Colonic mucosa (tissue), 4 donors: ENCODE measurements around the gene ZFP36L2. TPM values are rescaled to one million over a fixed set of nuclear protein-coding genes. Genes with fewer than 3 reads are reported as not detected.

Experiments used
- DNase-seq: peaks from one replicate; pipeline ENCODE4 v3.0.0-alpha.2; 2020
- H3K27ac ChIP-seq: fragments of 200-600 bp; one replicate; pipeline ENCODE4 v1.8.0; 2021
- H3K27me3 ChIP-seq: fragments of 200-600 bp; one replicate; pipeline ENCODE4 v1.8.0; 2021
- H3K36me3 ChIP-seq: fragments of 200-600 bp; one replicate; pipeline ENCODE4 v1.8.0; 2021
- H3K4me1 ChIP-seq: fragments of 200-600 bp; one replicate; pipeline ENCODE4 v1.8.0; 2021; ENCODE audit warnings: mild to moderate bottlenecking
- H3K4me3 ChIP-seq: fragments of 200-600 bp; one replicate; pipeline ENCODE4 v1.8.0; 2021
- H3K9ac ChIP-seq, 2 donors: one replicate each; pipeline ENCODE4 v1.7.0; 2013; ENCODE audit warnings: control low read depth in 2 of 2, low read depth in 2 of 2, low read length in 2 of 2
- H3K9me3 ChIP-seq: fragments of 200-600 bp; one replicate; pipeline ENCODE4 v1.8.0; 2021
- intact Hi-C: fragments of 100-400 bp; cut with DNase I; formaldehyde crosslinking; loops from one replicate; pipeline ENCODE4 v1.14.1; 2022
- total RNA-seq, 2 donors: library from RNA; stranded (reverse); fragmentation: NEBNext Ultra II Directional in 1 of 2; extraction: Animal tissue kit (Norgen Biotek cat#: 25700) in 1 of 2; gene quantifications; one replicate each; pipeline ENCODE4 v1.2.1, GENCODE V29; 2021
- TF ChIP-seq, protein P1 (sequence below): fragments of 200-600 bp; IDR thresholded peaks from one replicate; pipeline ENCODE4 v1.8.0; 2022; ENCODE audit warnings: antibody characterized with exemption, mild to moderate bottlenecking
- donor health status: healthy.
- donor health status: DM: no; HTN: no; CAD: no.
- donor health status: DM: no; HTN: no; CAD: no.

Gene ZFP36L2
- total RNA-seq, 2 donors from 2014 or later, result 166 to 205 TPM

DNA sequence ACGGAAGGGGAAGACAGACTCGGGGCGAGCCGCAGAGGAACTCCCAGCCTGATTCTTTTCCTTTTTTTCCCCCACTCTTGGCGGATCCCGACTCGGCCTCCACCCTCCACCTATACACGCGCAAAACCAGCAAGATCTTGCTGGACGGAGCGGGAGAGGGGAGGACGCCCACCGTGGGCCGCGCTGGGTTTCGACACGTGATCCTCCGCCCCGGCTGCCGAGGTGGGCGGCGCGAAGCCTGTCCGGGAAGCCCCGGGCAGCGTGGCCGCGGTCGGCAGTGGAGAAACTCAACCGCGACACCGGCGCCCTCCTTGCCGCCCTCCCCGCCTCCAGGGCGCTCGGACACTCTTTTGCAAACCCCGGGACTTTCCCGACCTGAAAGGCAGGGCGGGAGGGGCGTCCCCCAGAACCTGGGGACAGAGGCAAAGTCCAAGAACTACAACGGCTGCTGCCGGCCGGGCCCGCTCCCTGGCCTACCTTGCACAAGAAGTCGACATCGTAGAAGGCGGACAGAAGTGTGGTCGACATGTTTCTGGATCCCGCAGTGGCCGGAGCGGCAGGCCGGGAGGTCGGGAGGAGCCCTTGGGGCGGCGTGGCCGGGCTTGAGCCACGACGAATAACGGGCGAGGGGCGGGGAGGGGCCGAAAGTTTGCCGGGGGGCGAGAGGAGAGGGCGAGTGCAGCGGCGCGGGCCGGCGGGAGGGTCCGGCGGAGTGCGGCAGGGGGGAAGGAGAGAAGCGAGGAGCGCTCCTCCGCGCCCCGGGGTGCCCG lies 433 bp downstream of the ZFP36L2 start:
- Histone ChIP-seq H3K4me3 (peak overlapping the region; percentile 88), H3K27me3 (no peaks in the 10 kb centered on the region), H3K9ac (peak overlapping the region; percentile 98 to 100), H3K27ac (peak overlapping the region; percentile 97), H3K36me3 (peaks cover 13% of the 10 kb centered on the region), H3K4me1 (peaks cover 14% of the 10 kb centered on the region), H3K9me3 (no peaks in the 10 kb centered on the region)
- TF ChIP-seq, protein P1, sequence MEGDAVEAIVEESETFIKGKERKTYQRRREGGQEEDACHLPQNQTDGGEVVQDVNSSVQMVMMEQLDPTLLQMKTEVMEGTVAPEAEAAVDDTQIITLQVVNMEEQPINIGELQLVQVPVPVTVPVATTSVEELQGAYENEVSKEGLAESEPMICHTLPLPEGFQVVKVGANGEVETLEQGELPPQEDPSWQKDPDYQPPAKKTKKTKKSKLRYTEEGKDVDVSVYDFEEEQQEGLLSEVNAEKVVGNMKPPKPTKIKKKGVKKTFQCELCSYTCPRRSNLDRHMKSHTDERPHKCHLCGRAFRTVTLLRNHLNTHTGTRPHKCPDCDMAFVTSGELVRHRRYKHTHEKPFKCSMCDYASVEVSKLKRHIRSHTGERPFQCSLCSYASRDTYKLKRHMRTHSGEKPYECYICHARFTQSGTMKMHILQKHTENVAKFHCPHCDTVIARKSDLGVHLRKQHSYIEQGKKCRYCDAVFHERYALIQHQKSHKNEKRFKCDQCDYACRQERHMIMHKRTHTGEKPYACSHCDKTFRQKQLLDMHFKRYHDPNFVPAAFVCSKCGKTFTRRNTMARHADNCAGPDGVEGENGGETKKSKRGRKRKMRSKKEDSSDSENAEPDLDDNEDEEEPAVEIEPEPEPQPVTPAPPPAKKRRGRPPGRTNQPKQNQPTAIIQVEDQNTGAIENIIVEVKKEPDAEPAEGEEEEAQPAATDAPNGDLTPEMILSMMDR, result no peak
- DNase-seq, result peak; percentile 76
- intact Hi-C loops, result loop anchor here (2.0 to 5.0 kb wide), 4 partner anchors 57 to 279 kb away; no protein-coding TSS in a partner anchor

DNA sequence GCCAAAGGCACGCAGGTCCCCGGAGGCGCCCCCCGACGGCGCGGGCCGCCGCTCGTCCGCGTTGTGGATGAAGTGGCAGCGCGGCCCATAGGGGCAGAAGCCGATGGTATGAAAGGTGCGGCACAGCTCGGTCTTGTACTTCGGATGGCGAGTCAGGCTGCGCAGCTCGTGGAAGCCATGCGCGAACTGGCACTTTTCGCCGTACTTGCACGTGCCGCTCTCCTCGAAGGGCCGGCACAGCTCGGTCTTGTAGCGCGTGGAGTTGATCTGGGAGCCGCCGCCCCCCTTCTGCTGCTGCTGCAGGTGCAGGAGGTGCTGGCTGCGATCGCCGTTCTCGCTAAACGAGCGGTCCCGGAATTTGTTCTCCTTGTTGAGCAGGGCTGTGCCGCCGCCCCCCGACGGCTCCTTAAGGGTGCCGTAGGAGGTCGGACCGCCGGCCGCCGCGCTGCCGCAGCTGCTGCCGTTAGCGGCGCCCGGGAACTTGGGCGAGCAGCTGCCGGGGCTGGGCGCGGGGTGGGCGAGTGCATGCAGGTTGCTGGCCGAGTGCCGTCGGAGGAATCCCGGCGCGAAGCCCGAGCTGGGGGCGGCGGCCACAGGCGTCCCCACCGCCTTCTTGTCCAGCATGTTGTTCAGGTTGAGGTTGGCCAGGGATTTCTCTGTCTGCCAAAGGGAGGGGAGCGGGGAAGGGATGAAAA lies 1.2 kb downstream of the ZFP36L2 start:
- Histone ChIP-seq H3K9me3 (no peaks in the 10 kb centered on the region), H3K36me3 (peaks cover 13% of the 10 kb centered on the region), H3K27ac (peak overlapping the region; percentile 97), H3K4me1 (peaks cover 14% of the 10 kb centered on the region), H3K9ac (peak overlapping the region; percentile 98 to 100), H3K27me3 (no peaks in the 10 kb centered on the region), H3K4me3 (peak overlapping the region; percentile 88)
- intact Hi-C loops, result loop anchor here (2.0 to 5.0 kb wide), 3 partner anchors 56 to 278 kb away; no protein-coding TSS in a partner anchor
- TF ChIP-seq, protein P1, result no peak
- peak; percentile 51 for DNase-seq

DNA sequence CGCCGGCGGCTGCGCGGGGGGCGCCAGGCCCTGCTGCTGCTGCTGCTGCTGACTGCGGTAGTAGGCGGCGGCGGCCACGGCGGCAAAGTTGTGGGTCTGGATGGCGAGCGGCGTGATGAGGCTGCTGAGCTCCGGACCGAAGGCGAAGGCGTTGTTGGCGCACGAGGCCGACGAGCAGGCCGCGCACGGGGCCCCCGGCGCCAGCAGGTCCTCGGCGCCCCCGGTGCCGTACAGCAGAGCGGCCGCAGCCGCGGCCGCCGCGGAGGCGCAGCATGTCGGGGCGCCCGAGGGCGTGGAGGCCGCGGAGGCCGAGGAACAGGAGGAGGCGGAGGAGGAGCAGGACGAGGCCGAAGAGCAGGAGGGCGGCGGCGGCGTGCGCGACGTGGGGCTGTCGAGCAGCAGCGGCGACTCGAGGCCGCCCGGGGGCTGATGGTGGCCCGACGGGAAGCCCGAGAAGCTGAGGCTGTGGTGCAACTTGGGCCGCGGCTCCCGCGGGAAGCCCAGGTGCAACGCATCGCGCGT lies 1.8 kb downstream of the ZFP36L2 start:
- H3K4me3 ChIP-seq, result peak overlapping the region; percentile 88
- peaks cover 14% of the 10 kb centered on the region for H3K4me1 ChIP-seq
- no peak for DNase-seq
- H3K9me3 ChIP-seq, result no peaks in the 10 kb centered on the region
- H3K36me3 ChIP-seq, result peaks cover 13% of the 10 kb centered on the region
- intact Hi-C loops, result loop anchor here (2.0 to 5.0 kb wide), 3 partner anchors 56 to 277 kb away; no protein-coding TSS in a partner anchor
- peak overlapping the region; percentile 97 for H3K27ac ChIP-seq
- H3K27me3 ChIP-seq, result no peaks in the 10 kb centered on the region
- TF ChIP-seq, protein P1, result no peak
- peak overlapping the region; percentile 98 to 100 for H3K9ac ChIP-seq

DNA sequence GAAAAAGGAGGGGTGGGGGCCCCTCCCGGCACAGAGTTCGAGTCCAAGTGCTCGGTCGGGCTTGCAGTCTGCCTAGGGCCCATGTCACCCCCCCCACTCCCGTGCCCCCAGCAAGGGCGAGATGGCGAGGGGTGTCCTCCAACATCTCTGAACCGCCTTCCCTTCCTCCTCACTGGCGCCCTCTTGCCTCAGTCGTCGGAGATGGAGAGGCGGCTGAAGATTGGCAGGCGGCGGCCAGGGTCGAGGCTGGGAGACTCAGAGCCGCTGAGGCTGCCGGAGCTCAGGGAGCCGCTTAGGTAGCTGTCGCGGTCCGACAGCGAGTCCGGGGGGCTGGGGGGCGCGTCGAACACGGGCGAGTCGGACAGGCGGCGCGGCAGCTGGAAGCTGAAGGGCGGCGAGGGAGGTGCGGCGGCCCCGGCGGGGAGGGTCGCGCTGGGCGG lies 2.3 kb downstream of the ZFP36L2 start:
- Histone ChIP-seq H3K9ac (peak overlapping the region; percentile 98 to 100), H3K36me3 (peaks cover 13% of the 10 kb centered on the region), H3K27ac (peak overlapping the region; percentile 97), H3K27me3 (no peaks in the 10 kb centered on the region), H3K4me1 (peaks cover 12% of the 10 kb centered on the region), H3K9me3 (no peaks in the 10 kb centered on the region), H3K4me3 (peak overlapping the region; percentile 88)
- peak; percentile 77 for DNase-seq
- intact Hi-C loops, result loop anchor here (2.0 kb wide), 1 partner anchor 55 kb away; no protein-coding TSS in a partner anchor
- TF ChIP-seq, protein P1, result peak; percentile 34

DNA sequence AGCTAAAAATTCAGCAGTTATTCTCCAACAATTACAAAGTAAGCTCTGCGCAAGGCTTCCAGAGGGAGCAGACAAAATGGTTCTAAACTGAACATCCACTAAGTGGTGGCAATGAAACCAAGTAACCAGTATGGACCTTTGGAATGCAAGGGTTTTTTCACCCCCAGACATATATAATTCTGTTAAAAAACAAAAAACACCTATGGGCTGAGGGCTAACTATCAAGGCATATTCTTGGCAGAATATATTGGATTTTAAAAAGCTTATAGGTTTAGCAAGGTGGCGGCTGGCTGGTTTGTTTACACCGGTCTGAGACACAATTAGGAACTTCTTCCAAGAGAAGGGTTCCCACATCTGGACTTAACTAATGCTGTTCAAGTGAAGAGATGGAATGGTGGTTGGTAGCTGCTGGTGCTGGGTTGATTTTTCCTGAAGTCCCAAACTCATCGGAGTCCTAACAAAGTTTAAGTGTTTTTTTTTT lies 2.8 kb downstream of the ZFP36L2 start:
- H3K27me3 ChIP-seq, result no peaks in the 10 kb centered on the region
- peaks cover 7% of the 10 kb centered on the region for H3K4me1 ChIP-seq
- H3K4me3 ChIP-seq, result peak overlapping the region; percentile 88
- TF ChIP-seq, protein P1, result no peak
- DNase-seq, result no peak
- H3K36me3 ChIP-seq, result peaks cover 13% of the 10 kb centered on the region
- peak overlapping the region; percentile 97 for H3K27ac ChIP-seq
- peak overlapping the region; percentile 77 to 98 for H3K9ac ChIP-seq
- intact Hi-C loops, result loop anchor here (2.0 kb wide), 1 partner anchor 55 kb away; no protein-coding TSS in a partner anchor
- no peaks in the 10 kb centered on the region for H3K9me3 ChIP-seq
